DMS79 (cell line): ENCODE results near the gene FIGNL2.

Experiments used
- DNase-seq: peaks from one replicate; lab custom pipeline; 2025; lab: John Stamatoyannopoulos, UW

FIGNL2 gene

GRCh38 chr12:51874486-51874885 lies 26.0 kb upstream of the FIGNL2 start:
- no peak for DNase-seq

GRCh38 chr12:51874000-51874399 lies 25.5 kb upstream of the FIGNL2 start:
- DNase-seq, result no peak

GRCh38 chr12:51873251-51873994 lies 24.9 kb upstream of the FIGNL2 start:
- DNase-seq, result no peak

GRCh38 chr12:51872689-51872981 lies 24.1 kb upstream of the FIGNL2 start:
- no peak for DNase-seq

GRCh38 chr12:51871918-51872688 lies 23.6 kb upstream of the FIGNL2 start:
- no peak for DNase-seq

GRCh38 chr12:51871126-51871525 lies 22.6 kb upstream of the FIGNL2 start:
- no peak for DNase-seq

GRCh38 chr12:51870504-51870903 lies 22.0 kb upstream of the FIGNL2 start:
- no peak for DNase-seq

- no peak for DNase-seq
Observed at GRCh38 chr12:51869931-51870330, 21.4 kb upstream of the FIGNL2 start.

GRCh38 chr12:51869496-51869865 lies 21.0 kb upstream of the FIGNL2 start:
- DNase-seq, result no peak

- DNase-seq, result no peak
Observed at GRCh38 chr12:51868821-51869495, 20.4 kb upstream of the FIGNL2 start.

GRCh38 chr12:51867796-51868428 lies 19.4 kb upstream of the FIGNL2 start:
- DNase-seq, result no peak

- DNase-seq, result no peak
Observed at GRCh38 chr12:51867371-51867770, 18.9 kb upstream of the FIGNL2 start.

GRCh38 chr12:51866762-51867161 lies 18.2 kb upstream of the FIGNL2 start:
- DNase-seq, result no peak

- DNase-seq, result no peak
Observed at GRCh38 chr12:51866324-51866723, 17.8 kb upstream of the FIGNL2 start.

- DNase-seq, result no peak
Observed at GRCh38 chr12:51865757-51866270, 17.3 kb upstream of the FIGNL2 start.

GRCh38 chr12:51864833-51865670 lies 16.5 kb upstream of the FIGNL2 start:
- DNase-seq, result no peak

GRCh38 chr12:51863933-51864832 lies 15.7 kb upstream of the FIGNL2 start:
- peak; percentile 46 for DNase-seq

- peak; percentile 14 for DNase-seq
Observed at GRCh38 chr12:51863363-51863932, 14.9 kb upstream of the FIGNL2 start.

- DNase-seq, result no peak
Observed at GRCh38 chr12:51862947-51863346, 14.4 kb upstream of the FIGNL2 start.

- no peak for DNase-seq
Observed at GRCh38 chr12:51860986-51861385, 12.5 kb upstream of the FIGNL2 start.
